ENCODE data around the gene CDY2A. TPM values are rescaled to one million over a fixed set of nuclear protein-coding genes. Genes with fewer than 3 reads are reported as not detected.
"Not testable (repeated sequence)": the region's sequence is repeated elsewhere in the genome, so short reads cannot be mapped to it uniquely, and the experiment has no call there.

Gene CDY2A, protein sequence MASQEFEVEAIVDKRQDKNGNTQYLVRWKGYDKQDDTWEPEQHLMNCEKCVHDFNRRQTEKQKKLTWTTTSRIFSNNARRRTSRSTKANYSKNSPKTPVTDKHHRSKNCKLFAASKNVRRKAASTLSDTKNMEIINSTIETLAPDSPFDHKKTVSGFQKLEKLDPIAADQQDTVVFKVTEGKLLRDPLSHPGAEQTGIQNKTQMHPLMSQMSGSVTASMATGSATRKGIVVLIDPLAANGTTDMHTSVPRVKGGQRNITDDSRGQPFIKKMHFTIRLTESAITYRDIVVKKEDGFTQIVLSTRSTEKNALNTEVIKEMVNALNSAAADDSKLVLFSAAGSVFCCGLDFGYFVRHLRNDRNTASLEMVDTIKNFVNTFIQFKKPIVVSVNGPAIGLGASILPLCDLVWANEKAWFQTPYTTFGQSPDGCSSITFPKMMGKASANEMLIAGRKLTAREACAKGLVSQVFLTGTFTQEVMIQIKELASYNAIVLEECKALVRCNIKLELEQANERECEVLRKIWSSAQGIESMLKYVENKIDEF
- not detected in 2 replicates for total RNA-seq (2014; rRNA removed; shearing (Covaris generic))

DNA sequence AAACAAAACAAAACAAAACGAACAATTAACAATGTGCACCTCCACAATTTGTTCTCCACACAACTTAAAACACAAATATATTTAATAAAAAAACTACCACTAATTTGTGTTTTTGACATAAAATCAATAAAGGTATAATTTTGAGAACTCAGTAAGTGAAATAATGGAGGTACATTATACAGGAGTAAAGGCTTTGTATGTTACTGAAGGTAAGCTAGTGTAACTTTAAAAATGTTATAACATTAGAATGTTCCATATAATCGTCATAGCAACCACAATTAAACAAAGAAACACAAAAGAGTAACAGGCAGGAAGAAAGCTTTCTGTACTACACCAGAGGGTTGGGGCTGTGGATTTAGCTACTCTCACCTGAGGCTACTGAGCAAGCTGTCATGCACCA lies at the start of gene CDY2A:
CDY2A (plus strand) TSS at position 301 of the 400 bp plus-strand sequence. CDS start 328 bp downstream, outside the sequence.
- DNase-seq (ENCODE audit: low spot score): not testable (repeated sequence)

DNA sequence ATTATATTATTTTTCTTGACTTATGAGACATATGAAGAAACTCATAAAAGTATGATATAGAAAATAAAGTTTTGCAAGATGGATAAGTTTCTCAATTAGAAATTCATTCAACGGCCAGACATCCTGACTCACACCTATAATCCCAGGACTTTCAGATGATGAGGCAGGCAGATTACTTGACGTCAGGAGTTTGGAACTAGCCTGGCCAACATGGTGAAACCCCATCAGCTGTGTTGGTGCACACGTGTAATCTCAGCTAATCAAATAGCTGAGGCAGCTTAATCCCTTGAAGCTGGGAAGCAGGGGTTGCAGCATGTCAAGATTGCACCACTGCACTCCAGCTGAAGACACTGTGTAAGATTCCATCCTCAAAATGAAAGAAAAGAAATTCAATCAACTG lies 28.0 kb upstream of the CDY2A start:
- not testable (repeated sequence) for DNase-seq (ENCODE audit: low spot score)

DNA sequence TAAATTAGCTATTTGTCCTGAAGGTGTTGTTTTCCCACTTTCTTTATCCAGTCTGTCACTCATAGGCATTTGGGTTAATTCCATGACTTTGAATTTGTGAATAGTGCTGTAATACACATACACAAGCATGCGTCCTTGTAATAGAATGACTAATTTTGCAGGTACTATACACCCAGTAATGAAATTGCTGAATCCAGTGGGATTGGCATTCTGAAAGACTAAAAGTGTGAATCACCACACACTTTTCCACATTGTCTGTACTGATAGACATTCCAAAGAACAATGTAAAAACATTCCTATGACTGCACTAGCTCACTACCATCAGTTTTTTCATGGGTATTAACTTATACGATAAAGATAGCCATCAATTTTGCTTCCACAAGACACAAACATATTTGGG lies 27.3 kb upstream of the CDY2A start:
- not testable (repeated sequence) for DNase-seq (ENCODE audit: low spot score)

DNA sequence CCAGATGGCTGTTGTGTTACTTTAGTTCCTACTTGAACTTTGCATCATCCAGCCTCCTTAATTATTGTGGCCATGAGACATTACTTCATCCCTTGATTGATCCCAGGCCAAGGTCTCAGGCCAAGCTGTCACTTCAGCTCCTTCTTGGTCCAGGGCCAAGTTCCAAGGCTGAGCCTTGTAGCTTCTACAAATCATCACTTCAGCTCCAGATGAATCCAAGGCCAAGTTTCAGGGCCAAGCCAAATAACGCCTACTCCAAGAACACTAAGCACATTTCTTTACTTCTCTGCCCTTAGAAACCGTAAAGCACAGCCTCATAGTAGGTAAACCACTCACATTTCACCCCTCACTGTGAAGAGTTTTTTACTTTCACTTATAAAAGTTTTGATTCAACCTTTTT lies 1.7 kb upstream of the CDY2A start:
- DNase-seq (ENCODE audit: low spot score): not testable (repeated sequence)

DNA sequence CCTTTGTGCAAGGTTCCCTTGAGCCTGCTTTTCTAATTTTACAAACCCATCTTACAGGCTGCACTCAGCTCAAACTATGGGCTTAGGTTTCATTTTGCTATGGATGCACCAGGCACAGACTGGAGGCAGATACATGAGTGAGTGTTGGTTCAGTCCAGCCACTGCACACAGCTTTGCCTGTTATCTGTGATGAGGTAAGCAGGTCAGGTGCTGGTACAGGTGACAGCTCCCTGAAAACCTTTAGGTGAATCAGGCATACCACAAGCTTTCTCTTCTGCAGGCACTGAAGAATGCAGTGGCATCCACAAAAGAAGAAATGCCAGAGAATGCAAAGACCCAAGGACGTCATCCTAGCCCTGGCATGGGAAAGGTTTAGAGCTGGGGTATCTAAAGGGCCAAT lies 3.3 kb downstream of the CDY2A start:
- DNase-seq (ENCODE audit: low spot score): not testable (repeated sequence)

GRCh38 chrY:18030178-18030577 lies 4.6 kb downstream of the CDY2A start:
- DNase-seq (ENCODE audit: low spot score): not testable (repeated sequence)

- not testable (repeated sequence) for DNase-seq (ENCODE audit: low spot score)
Measured at GRCh38 chrY:18034100-18034814, 8.7 kb downstream of the CDY2A start.

DNA sequence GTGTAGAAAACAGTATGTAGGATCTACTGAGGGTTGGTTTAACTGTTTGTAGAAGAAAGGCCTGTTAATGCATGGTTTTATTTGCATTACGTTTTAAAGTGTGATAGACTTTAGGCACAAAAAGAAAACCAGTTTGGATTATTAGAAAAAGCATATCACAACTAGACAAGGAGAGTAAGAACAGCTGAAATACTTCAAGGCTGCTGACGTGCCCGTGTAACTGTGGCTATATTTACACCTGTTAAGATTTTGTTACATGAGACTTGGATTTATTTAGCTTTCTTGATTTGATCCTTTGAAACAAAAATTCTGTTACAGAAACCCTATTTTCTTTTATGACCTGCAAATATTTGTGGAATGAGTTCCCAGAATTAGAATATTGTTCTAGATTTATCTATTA lies 9.3 kb downstream of the CDY2A start:
- not testable (repeated sequence) for DNase-seq (ENCODE audit: low spot score)

GRCh38 chrY:18044990-18045389 lies 19.4 kb downstream of the CDY2A start:
- not testable (repeated sequence) for DNase-seq (ENCODE audit: low spot score)

DNA sequence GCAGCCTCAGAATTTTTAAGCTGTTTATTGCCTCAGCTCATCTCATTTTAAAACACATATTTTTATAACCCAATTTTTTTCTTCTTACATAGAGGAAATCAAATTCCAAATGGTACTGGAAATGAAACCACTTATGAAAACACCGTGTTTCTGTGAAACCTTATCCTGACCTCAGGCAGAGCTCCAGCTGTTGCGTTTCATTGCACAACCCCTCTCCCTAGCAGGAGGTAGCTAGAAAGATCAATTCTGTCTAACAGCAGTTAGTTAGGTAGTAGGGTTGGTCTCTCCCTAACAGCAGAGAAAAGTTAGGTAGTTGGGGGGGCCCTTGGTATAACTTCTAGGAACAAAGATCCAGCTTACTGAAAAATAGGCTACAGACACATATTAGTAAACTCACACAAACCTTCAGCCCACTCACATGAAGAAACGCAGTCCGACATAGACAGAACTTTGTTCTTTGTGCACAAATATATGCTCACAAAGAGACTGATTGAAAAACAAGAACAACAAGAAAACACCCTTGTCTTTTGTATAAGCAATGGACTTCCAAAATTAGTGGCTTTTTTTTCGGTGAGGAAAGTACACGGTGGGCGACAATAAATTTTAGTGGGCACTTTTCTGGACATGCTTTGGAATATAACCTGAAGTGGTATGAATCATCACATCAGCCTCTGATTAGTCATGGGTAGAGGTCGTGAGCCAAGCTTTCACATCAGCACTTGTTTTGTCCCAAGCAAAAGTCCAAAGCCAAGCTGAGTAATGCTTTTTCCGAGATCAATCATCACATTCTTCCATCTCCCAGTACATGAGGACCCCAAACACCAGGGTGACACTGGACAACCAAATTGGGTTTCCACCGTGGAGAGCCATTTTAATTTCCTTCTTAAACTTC lies 22.8 kb downstream of the CDY2A start:
- not testable (repeated sequence) for DNase-seq (ENCODE audit: low spot score)

GRCh38 chrY:18049061-18049460 lies 23.5 kb downstream of the CDY2A start:
- not testable (repeated sequence) for DNase-seq (ENCODE audit: low spot score)

GRCh38 chrY:18056473-18056872 lies 30.9 kb downstream of the CDY2A start:
- not testable (repeated sequence) for DNase-seq (ENCODE audit: low spot score)

DNA sequence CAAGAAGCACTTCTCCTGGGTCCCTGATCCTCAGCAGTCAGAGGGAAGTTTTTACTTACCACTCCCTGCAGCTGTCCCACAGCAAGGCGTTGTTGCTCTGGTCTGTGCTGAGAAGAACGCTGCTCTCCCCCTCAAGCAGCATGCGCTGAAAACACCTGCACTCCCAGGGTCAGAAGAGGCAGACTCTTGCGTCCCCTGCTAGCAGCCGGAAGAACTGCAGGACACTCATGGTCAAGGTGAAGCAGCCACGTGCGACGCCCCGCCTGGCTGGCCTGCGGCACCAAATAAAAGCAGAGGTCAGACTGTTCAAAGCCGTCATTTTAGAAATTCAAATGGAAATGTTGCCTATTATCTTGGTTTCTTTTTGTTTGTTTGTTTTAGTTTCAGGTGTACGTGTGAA lies 47.9 kb downstream of the CDY2A start:
- DNase-seq (ENCODE audit: low spot score): not testable (repeated sequence)

Other genes starting within 250 kb of the CDY2A start
- not detected in 2 replicates for gene CDY2B, start 145.6 kb upstream of the CDY2A start, total RNA-seq (2014; rRNA removed; shearing (Covaris generic))